GM19463 (cell line): Measurements from ENCODE around the gene PIERCE2.
"Not testable (repeated sequence)": the region's sequence is repeated elsewhere in the genome, so short reads cannot be mapped to it uniquely, and the experiment has no call there.

Experiments used
- ATAC-seq: cut with Tn5 transposase; IDR thresholded peaks from one replicate; pipeline ENCODE4 v1.9.1; 2021; ENCODE audit warnings: mild to moderate bottlenecking, moderate library complexity; ENCODE audit not compliant: unreplicated experiment

PIERCE2 gene

DNA sequence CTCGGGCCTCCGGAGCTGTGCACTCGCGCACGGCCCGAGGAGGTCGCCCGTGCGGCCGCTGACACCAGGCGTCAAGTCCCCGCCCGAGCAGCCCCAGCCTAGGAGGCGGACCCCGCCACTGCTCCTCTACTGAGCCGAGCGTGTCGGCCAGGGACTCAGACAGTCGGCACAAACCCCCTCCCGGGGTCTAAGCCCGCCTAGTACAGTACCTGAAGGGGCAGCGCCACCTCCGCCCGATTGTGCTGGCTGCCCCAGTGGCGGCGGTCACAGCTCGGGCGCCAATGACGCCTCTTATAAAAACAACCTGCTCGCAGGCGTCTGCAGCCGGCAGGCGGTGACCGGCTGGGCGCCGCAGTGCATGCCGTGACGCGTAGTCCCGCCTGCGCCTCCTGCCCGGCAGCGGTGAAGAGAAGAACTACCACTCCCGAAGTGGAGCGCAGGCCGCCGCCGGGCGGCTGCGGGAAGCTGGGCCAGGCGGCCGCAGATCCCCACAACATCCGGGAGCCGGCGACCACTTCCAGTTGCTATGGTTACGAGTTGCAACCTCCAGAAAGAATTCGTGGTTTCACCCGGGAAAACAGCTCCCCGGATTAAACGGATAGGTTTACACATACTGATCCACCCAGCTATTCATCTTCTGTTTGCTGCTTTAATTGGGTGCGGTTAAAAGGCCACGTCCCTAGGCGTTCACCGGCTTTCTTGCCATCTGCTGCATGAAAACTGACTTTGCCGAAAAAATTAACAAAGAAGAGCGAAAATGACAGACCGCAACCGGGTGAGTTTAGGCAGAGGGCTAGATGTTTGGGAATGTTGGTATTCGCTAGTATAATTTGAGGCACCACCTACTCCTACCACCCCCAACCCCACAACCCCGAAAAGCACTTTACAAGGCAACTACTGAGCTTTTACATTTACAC is at the start of gene PIERCE2, which contains the start of gene CCPG1:
Gene PIERCE2 (plus strand): TSS at position 484 of the 917 bp plus-strand sequence. CDS start 274 bp downstream, at position 758.
Gene CCPG1 (minus strand): TSS at position 348 of the 917 bp plus-strand sequence. CDS start 18,935 bp downstream, outside the sequence.
- ATAC-seq = peak; percentile 92

GRCh38 chr15:55360256-55360655 is 48.0 kb upstream of the PIERCE2 start:
- ATAC-seq = no peak

DNA sequence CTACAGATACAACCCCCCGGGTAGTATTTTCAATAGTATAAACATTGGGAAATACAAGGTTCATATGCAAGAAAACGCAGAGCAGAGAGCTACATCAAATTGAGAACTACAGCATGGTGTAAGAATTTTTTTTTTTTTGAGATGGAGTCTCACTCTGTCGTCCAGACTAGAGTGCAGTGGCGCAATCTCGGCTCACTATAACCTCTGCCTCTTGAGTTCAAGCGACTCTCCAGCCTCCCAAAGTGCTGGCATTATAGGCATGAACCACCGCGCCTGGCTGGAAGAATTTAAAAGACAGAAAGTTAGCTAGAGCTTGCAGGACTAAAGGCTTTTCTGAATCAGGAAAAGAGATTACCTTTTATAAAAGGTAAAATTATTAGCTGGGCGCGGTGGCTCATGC is 47.2 kb upstream of the PIERCE2 start:
- no peak for ATAC-seq

DNA sequence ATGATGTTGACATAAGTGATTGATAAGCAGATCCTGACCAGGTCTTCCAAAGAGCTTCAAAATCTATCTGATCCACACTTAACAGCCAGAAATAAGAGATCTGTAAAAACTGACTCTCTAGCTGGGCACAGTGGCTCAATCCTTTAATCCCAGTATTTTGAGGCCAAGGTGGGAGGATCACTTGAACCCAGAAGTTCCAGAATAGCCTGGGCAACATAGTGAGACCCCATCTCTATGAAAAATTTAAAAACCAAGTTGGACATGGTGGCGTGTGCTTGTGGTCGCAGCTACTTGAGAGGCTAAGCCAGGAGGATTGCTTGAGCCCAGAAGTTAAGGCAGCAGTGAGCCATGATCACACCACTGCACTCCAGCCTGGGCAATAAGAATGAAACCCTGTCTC is 45.7 kb upstream of the PIERCE2 start:
- ATAC-seq = no peak

DNA sequence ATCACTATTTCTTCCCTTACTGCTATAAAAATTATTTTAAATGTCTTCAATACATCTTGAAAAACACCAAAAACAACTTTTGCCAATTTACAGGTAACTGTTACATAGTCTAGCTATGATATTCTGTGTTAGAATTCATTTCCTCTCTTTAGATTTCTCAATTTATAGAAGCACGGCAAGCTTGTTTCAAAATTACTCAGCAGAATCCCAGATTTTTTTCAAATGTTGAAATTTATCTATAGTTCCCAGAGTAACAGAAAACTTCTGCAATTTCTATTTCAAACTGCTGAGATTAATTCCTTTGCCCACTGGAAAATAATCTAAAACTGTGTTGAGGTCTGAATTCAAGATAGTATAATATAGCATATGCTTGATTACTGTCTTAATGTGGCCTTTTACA is 41.3 kb upstream of the PIERCE2 start:
- ATAC-seq = no peak

DNA sequence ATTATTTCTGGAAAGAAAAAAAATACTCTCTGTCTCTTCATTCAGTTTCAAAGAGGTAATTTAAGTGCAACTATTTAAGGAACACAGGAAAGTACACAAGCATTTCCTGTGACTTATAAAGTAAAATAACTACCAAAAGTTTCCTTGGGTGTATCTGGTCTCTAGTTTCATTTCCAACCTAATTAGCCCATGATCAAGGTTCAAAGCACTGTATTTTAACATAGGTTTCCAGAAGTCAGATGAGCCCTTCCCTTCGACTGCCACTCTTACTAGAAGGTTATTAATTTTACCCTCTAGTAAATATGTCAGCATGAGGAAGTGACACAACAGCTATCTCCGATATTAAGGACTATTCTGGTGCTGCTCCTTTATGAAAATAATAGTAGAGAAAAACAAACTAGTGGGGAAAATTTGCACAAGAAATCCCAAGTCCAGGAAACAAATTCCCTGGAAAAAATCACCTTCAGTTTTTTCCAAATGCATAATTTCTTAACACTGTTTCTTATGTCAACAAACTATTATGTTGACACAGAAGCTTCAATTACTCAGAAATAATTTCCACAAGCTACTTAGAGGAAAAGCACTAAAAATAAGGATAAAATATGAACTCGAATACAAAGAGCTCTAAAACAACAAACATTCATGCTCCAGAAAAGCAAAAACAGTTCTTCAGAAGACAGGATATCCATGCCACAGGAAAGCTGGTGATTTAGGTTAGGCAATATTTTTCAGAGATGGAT is 35.4 kb upstream of the PIERCE2 start:
- no peak for ATAC-seq

GRCh38 chr15:55379095-55379494 is 29.2 kb upstream of the PIERCE2 start:
- ATAC-seq = no peak

DNA sequence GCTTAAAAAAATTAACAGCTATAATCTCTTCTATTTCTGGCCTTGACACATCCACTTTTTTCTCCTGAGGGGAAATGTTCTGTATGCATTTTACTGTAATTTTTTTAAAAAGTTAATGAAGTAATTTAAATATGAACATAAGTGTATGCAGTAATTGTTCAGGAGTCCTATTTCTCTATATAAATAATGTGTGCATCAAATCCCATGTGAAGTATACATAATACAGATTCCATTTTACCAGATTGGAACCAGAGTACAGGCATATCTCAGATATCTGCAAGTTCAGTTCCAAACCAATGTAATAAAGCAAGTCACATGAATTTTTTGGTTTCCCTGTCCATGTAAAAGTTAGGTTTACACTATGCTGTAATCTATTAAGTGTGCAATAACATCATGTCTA is 26.7 kb upstream of the PIERCE2 start:
- no peak for ATAC-seq

GRCh38 chr15:55383687-55384086 is 24.6 kb upstream of the PIERCE2 start:
- no peak for ATAC-seq

DNA sequence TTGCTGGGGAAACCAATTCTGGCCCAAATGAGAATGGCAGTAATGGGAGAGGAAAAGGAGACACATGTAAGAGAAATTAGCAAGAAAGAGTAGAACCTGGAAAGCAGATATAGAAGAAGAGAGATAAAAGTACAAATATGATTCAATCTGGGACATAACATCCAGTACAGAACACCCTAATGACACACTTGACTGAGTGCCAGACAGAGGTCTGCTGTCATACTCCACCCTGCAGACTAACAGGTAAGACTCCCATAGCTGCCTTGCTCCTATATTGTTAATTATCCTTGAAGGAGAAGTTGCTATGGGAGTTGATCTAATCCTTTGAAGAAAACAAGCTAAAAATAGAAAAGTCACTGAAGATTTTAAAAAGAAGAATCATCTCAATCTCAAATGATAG is 21.3 kb upstream of the PIERCE2 start:
- no peak for ATAC-seq

DNA sequence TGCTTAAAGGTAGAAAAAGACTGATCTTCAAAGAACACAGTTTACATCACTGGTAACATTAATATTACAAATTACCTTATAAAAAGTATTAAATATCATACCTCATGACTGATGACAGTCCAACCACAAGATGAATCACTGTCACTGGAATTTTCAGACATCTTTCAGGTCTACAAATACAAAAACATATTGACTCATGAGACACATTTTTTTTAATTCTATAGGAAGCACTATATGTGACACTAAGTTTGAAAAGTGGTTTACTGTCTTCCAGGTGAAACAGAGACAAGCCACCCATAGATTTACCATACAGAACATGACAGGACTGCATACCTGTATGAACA is 19.1 kb upstream of the PIERCE2 start:
- no peak for ATAC-seq

DNA sequence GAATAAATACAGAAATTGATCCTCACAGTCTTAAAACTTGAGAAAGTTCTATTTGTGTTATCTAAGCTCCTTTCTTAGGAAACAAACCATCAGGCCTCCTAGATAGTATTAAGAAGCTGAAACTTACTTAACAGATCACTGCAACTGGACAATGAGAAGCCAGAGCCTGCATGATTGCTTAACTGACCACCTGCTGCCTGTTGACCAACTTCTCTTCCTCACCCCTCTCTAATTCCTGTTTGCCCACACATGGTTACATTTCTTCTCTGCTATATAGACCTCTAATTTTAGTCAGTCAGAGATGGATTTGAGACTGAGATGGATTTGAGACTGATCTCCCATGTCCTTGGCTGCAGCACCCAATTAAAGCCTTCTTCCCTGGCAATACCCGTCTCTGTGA is 13.6 kb upstream of the PIERCE2 start:
- no peak for ATAC-seq

GRCh38 chr15:55398243-55398642 is 10.1 kb upstream of the PIERCE2 start:
- ATAC-seq = no peak

DNA sequence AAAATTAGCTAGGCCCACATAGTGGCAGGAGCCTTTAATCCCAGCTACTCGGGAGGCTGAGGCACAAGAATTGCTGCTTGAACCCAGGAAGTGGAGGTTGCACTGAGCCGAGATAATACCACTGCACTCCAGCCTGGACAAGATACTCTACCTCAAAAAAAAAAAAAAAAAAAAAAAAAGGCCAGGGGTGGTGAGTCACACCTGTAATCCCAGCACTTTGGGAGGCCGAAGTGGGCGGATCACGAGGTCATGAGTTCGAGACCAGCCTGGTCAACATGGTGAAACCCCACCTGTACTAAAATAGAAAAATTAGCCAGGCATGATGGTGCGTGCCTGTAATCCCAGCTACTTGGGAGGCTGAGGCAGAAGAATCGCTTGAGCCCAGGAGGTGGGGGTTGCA is 8.2 kb upstream of the PIERCE2 start:
- not testable (repeated sequence) for ATAC-seq

- no peak for ATAC-seq
Observed at GRCh38 chr15:55401786-55402246, 6.5 kb upstream of the PIERCE2 start.

DNA sequence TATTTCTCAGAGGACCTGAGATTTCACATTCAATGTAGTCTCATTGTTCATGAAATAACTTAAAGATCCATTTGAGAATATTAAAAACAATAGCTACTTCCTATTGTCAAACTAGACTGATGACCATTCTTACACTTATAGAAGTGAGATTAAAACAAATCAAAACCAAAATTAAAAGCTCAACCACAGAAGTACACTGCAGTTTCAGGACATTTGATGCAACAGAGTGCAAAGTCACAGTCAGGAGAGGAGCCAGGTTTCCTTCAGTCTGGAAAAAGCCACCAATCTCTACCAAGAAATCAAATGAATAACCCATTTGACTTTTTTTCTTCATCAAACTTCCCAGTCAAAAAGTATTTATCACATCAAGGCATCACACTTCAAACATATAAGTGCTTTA is 5.6 kb upstream of the PIERCE2 start:
- peak; percentile 27 for ATAC-seq

DNA sequence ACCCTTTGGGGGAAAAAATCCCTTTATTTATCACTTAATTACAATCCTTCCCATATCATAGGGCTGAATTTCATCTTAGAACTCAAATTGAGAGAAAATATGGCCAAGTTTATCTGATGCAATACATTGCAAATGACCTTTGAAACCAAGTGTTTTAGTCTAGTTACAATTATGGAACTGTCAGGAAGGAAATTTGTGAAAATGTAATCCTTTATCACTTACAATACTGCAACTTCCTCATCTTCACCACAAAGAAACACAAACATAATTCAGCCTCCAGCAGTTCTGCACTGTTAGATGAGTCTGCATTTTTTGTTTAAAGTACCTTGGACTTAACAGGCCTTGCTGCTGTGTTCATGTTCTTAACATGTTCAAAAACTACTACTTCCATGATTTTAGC is 4.8 kb upstream of the PIERCE2 start:
- no peak for ATAC-seq

DNA sequence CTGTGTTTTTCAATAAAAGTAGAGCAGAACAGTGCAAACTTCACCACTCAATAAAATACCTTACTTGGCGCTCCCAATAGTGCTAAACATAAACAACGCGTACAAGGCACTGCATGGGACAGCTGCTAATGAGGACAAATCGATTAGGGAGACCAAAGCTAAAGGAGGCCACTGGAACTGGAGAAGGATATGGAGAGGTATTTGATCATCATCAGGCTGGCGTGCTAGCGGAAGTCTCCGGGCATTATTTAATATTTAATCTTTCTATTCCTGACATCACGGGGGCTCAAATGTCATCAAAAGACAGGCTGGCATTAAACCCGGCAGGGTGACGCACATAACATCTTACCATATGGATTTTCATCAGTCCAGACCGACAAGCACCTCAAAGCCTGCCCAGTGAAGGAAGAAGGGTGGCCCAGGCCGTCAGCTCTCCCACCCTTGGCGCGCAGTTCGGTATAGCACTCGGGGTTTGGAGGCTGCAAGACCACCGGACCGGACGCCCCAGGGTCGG is 740 bp upstream of the PIERCE2 start:
- ATAC-seq = no peak

DNA sequence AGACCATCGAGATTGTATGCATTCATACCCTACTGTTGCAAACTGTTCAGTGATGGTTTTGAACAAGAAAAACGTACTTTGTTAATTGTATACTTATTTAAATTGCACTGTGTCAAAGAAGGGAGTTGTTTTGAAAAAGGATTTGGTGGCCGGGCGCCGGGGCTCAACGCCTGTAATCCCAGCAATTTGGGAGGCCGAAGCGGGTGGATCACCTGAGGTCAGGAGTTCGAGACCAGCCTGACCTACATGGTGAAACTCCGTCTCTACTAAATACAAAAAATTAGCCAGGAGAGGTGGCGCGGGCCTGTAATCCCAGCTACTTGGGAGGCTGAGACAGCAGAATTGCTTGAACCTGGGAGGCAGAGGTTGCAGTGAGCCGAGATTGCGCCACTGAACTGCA is 681 bp downstream of the PIERCE2 start:
- ATAC-seq = not testable (repeated sequence)

DNA sequence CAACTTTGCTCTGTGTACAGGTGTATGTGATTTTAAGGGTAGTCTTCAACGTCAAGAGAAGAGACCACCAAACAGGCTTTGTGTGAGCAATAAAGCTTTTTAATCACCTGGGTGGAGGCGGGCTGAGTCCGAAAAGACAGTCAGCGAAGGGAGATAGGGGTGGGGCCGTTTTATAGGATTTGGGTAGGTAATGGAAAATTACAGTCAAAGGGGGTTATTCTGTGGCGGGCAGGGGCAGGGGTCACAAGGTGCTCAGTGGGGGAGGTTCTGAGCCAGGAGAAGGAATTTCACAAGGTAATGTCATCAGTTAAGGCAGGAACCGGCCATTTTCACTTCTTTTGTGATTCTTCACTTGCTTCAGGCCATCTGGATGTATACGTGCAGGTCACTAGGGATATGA is 9.4 kb downstream of the PIERCE2 start:
- not testable (repeated sequence) for ATAC-seq

DNA sequence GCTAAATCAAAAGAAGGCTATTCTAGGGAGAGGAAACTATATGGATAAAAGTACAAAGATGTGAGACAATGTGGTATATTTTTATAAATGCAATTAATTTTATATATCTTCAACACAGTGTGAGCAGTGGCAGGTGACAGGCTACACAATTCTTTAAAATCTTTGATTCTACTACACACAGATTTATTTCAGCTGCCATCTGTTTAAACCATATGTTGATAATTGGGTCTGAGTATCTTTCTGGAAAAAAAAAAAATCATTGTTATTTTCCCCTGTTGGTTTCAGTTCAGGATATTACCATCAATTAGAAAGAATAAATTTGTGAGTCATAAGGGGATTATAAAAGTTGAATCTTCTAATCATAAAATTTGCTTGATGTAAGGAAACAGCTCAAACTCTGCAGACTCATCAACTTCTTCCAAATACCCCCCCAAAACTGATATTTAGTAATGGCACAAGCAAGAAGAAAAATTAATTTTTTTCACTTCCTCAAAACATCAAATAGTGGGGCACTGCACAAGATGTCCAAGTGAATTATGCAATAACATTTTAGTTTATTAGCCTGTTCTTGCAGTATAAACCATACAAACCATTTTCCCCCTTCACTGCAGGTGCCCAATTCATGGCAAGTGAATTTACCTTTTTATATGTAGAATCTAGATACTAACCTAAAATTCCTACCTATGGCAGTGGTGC is 12.0 kb downstream of the PIERCE2 start:
- no peak for ATAC-seq
